Stimulated activated CD4-positive, alpha-beta T cell treated with anti-CD3 and anti-CD28 coated beads, Interleukin-12 subunit alpha, Interleukin-12 subunit beta, amount 100 ng/mL, for 4 hours (primary cell): ENCODE measurements around the gene RXRA.

Experiments used
- DNase-seq: peaks from one replicate; pipeline ENCODE4 v3.0.0-alpha.2; 2020

RXRA gene

DNA sequence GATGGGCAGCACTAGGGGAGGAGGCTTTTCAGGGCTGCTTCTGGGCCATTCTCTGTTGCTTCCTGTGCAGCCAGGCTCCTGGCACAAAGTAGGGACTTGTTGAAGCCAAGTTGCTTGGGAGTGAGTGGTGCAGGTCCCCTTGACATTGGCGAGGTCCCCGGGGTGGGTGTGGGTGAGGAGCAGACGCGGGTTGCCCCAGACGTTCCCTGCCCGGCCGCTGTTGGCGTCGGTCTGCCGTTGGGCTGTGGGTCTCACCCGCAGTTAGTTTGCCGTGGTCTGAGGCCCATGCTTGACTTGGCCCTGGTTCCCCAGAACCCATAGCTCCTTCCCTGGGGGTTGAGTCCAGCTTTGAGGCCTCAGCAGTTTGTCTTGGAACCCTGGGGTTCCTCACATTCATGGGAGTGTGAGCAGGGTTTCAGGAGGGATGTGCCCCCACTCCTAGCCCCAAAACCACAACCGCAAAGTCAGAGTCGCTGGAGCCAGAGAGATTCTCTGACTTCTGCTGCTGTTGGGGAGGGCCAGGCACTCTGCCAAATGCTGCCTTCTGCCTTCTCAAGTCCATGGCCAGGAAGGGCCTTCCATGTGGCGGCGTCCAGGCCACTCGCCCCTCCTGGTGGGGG lies 77.5 kb downstream of the RXRA start:
- no peak for DNase-seq

DNA sequence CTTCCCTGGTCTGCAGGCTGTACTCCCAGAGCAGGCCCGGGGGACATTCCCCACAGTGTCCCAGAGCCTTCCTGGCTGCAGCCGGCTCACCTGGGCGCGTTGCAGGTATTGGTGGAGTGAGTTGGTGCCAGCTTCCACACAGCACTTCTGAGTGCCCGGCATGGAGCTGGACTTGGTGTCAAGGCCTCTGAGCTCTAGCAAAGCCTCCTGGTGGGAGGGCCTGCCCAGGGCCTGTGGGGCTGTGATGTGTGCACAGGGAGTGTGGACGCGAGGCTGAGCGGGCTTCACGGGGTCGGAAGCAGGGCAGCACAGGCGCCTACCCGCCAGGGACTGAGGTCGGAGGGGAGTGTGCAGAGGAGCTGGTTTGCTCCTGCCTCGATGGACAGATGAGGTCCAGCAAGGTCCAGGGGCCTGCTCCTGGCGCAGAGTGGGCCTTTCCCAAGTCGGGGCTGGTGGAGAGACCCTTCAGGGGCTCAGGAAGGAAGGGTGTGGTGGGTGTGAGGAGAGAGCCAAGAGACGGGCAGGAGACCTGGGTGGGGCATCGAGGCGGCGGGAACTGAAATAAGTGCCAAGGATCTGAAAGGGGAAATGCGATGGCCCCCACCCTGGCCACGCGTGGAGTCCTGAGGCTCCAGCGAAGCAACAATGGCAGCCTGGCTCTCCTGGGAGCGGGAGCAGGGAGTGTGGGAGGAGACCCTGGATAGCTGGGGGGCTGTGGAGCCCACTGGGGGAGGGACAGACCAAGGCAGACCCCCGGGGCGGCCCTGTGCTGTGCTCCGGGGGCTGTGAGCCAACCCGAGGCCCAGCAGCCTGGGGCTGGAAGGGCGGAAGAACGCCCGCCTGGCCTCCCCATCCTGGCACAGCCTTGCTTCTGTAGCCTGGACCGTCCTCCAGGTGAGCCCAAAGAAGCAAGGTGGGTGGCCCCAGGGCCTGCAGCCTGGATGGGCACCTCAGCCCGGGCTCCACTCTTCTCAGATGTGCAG lies 78.4 kb downstream of the RXRA start:
- DNase-seq, result no peak

DNA sequence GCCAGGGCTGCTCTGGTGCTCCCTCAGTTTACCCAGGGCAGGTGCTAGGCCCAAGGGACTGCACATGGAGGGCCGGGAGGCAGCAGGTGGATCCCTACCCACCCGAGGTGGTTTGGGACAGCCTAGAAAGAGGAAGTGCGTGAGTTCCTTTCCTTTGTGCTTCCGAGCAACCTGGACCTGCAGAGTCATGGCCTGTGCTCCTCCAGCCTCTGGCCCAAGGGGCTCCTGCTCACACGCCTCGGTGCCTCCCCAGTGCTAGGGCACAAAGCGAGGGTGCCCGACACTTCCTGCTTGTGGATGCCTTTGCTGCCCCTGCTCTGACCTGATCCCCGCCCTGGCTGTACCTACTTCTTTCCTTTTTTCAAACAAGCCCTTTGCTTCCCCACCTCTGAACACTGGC lies 79.3 kb downstream of the RXRA start:
- DNase-seq, result no peak

GRCh38 chr9:134406366-134407120 lies 80.3 kb downstream of the RXRA start:
- no peak for DNase-seq

DNA sequence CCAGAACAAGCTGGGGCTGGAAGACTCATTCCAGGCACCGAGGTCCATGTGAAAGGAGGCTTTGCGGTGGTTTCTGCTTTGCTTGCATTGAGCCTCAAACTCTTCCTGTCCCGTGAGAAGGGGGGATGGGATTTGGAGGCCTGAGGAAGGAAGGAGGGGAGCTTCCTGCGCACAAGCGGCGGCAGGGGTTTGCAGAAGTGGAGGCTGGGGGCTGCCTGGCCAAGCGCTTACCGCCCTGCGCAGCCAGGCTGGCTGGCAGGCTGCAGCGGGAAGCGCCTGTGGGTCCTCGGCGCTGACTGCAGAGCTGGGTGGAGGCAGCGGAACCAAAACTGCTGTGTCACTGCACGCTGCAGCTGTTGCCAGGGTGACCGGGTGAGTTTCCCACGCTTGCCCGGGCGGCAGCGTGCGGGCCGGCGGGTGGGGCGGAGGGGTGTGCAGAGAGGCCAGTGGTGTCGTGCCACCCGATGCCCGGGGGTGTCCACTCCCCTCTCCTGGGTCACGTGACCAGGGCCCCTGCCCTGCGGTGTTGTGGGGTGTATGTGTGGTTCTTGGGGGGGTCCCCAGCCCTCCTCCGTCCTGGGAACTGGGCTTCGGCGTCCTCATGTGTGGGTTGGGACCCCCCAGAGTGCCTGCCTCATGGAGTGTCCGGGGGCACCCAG lies 81.0 kb downstream of the RXRA start:
- peak; percentile 72 for DNase-seq

GRCh38 chr9:134408389-134408788 lies 82.1 kb downstream of the RXRA start:
- DNase-seq, result no peak

DNA sequence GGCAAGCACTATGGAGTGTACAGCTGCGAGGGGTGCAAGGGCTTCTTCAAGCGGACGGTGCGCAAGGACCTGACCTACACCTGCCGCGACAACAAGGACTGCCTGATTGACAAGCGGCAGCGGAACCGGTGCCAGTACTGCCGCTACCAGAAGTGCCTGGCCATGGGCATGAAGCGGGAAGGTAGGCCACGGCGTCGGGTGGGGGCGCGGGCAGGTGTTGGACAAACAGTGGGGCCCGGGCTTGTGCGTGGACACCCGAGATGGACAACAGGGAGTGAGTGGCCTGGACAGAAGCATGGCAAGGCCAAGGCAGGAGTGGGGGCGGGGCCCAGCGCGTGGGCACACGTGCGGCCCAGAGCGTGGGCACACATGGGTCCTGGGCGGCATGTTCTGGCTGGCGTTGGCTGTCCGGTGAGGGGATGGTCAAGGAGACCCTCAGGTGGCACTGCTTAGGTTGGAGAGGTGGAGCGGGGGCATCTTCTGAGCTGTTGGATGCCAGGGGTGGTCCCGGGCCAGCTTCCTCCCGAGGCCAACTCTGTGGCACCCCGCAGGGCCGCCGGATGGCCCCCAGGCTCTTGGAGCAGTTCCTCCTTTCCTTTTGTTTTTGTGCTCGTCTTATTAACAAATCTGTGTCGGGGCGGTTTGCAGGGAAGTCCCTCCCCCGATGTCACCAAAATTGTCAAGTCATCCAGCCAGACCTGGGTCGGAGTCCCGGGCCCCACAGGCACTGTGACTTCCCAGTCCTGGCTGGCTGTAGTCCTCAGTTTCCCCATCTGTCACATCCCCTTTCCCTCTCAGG lies 82.9 kb downstream of the RXRA start:
- no peak for DNase-seq

- DNase-seq, result no peak
These were observed 84.0 kb downstream of the RXRA start for GRCh38 chr9:134410071-134410834.

DNA sequence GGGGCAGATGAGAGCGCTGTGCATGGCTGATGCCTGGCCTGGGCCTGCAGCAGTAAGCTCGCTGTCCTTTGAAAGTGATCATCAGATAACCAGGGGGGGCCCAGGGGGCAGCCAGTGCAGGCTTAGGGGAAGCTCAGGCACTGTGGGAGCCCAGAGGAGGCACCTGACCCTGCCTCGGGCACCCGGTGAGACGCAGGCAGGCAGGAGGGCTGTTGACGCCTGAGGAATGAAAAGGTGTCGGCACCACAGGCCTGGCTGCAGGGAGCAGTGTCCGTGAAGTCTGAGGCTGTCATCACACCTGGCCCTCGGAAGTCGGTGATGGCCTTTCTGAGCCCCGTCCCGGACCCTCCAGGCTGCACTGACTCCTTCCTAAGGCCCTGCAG lies 84.6 kb downstream of the RXRA start:
- DNase-seq, result no peak

GRCh38 chr9:134411440-134412297 lies 85.4 kb downstream of the RXRA start:
- no peak for DNase-seq

DNA sequence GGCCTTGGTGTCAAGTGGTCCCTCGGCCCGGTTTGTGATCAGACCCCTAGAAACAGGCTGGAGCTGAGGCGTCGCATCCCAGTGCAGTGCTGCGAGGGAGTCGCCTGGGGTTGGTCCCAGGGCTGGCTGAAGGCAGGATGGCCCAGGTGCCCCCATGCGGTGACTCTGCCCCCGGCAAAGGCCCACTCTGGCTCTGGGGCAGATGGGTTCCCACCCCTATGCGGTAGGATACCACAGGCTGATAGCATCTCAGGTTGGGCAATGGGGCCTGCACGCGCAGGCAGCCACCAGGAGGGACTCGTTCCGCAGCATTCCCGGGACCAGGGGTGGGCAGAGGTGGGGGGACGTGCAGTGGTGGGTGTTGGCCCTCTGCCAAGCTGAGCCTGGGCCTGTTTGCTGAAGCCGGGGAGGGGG lies 86.0 kb downstream of the RXRA start:
- no peak for DNase-seq

DNA sequence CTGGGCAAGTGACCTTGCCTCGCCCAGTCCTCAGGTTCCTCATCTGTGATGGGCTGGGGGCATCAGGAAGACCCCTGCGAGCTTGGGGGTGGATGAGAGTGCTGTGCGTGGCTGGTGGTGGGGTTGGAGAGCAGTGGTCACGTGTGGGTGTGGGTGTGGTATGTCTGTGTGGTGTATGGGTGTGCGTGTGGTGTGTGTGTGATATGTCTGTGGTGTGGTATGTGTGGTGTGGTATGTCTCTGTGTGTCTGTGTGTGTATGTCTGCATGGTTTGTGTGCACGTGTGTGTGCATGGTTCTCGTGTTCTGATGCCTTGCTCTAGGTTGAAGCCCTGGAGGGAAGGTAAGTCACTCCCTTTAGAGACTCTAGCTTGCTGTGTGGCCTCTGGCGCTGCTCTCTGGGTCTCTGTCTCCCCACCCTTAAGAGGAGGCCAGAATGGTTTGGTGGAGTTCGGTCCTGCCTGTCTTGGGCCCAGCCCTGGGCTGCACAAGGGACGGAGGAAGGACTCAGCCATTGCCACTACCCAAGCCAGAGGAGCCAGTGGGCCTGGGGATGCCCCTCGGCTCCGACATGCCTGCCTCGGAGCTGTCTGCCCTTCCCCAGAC lies 87.0 kb downstream of the RXRA start:
- DNase-seq, result no peak

GRCh38 chr9:134413890-134414623 lies 87.8 kb downstream of the RXRA start:
- DNase-seq, result no peak

DNA sequence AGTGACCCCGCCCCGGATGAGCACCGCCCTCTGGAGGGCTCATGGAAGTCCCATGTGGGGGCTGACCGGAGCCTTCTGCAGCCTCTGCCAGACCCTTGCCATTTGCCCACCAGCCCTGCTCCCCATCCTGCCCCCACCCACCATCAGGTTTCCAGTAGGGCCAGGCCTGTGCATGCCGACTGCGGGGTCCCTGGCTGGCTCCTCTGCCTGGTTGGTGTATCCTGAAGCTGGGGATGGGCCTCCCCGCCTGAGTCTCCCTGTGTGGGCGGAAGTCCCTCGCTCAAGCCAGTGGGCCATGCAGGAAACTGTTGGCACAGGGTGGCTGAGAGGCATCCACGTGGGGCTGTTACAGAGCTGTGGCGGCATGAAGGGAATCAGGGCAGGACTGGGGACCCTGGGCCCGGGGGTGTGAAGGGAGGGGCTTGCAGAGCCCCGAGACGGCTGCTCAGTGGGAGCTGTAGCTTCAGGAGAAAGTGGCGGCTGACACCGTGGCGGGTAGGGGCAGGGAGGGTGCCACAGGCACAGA lies 88.7 kb downstream of the RXRA start:
- no peak for DNase-seq

DNA sequence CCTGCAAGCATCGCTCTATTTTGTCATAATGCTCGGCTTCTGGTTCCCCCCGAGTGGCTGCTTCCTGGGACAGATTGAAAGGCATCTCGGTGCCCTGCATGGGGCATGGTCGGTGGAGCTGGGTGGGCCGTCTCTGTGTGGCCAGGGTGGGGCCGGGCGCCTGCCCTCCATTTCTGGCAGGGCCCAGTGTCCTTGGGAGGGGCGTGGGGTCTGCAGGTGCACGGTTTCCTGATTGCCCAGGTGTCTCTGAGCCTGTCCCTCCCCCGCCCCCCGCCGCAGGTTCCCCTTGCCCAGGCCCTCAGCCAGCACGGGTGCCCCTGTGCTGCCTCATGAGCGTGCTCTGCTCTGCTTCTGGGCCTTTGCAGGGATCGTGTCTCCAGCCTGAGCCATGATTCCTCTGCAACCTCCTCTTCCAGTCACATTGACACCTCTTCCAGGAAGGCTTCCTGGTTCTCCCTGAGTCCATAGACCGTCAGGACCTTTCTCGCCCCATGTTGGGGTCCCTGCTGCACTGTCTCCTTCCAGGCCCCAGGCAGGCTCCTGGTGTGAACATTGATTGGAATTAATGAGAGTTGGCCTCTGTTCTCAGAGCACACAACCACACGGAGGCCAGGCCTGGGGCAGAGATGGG lies 90.2 kb downstream of the RXRA start:
- no peak for DNase-seq

- DNase-seq, result no peak
These were observed 92.1 kb downstream of the RXRA start for GRCh38 chr9:134418354-134418753.

DNA sequence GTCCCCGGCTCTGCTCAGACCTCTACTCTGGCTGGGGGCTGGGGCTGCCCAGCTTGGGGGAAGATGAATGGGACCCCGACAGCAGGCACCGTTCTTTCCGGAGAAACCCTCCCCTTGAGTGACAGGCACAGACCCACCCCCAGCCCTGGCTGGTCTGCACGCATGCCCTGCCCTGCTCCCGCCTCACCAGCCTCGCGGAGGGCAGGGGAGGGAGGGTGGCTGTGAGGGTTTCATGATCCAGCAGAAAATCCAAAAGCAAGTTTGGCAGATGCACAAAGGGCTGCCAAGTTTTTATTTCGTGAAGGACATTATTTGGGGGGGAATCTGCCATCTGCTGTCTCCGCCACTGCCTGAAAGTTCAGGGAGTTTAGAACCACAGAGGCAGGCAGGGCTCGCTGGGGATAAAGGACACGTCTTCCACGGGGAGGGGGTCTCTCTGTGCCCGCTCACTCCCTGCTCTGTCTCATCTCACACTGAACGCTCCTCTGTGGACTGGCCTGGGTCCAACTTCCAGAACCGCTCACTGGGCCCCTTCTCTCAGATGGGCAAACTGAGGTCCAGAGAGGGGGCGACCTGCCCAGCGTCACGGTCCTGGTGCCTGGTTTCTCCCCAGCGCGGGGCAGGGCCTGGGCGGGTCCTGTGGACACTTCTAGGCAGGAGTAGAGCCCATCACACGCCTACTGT lies 92.9 kb downstream of the RXRA start:
- no peak for DNase-seq

GRCh38 chr9:134419684-134420076 lies 93.4 kb downstream of the RXRA start:
- no peak for DNase-seq
